T follicular helper cell (primary cell): ENCODE data around the gene OSGIN1.

Experiments
- DNase-seq: peaks from one replicate; pipeline ENCODE4 v3.0.0-alpha.2; 2020; ENCODE audit warnings: low read depth

Gene OSGIN1

GRCh38 chr16:83972256-83973008 is 19.4 kb downstream of the OSGIN1 start:
- no peak for DNase-seq

DNA sequence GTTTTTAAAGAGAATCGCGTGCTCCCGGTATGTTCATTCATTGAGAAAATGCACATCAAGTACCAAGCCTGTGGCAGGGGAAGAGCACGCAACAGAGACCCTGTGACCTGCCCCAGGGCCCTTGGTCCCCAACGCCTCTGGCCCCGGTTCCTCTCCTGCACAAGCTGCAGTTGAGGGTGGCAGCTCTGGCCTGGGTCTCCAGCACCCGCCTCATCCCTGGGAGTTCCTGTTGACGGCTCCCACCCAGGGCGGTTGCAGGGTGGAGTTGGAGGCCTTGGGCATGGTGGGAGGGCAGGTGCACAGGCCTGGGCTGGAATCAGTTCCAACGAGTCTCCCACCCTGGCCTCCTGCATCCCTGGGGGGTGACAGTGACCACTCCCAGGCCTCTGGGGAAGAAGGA is 20.0 kb downstream of the OSGIN1 start:
- no peak for DNase-seq

DNA sequence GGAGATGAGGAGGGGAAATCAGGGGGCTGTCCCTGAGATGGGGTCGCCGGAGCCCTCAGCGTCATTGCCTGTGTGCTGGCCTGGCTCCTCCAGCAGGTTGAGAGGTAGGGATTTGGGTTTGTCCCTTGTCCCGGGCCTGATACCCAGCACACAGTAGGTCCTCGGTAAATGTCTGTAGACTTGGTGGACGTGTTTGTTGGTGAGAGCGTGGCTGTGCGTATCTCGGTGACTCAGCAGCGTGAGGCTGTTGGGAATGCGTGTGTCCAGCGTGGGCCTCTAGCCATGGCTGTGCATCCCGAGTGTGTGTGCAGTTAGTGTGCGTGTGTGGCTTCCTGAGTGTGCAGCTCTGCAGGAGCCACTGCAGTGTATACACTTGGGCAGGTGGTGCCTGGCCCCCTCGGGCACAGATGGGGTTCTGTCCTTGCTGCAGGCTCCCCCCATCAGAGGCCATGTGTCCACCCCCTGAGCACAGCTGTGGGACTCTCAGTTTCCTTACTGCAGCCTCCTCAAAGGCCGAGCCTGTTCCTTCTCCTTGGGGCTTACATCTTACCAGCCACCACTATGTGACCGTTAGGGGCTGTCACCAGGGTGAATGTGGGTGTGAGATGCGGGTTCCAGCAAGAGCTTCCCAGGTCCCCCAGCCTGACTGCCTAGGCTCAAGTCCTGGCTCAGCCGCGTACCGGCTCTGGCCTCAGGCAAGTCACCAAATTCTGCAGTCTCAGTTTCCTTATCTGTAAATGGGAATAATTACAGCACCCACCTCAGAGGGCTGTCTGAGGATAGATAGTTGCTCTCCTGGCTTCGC is 20.7 kb downstream of the OSGIN1 start:
- DNase-seq, result no peak

DNA sequence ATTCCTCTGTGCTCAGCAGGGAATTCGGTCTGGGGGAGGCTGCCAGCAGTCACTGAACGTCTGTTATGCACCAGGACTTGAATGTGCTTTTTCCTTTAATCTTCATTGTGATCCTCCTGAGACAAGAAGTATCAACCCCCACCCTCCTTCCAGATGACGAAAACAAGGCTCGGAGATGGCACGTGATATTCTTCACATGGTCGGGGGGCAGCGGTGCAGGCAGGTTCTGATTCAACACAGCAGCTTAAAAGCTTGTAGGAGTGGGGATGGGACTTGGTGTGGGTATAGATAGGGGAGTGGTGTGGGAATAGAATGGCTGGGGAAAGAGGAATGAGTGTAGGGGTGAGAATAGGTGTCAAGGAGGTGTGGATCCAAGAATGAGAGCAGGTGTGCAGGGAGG is 21.4 kb downstream of the OSGIN1 start:
- DNase-seq, result no peak

DNA sequence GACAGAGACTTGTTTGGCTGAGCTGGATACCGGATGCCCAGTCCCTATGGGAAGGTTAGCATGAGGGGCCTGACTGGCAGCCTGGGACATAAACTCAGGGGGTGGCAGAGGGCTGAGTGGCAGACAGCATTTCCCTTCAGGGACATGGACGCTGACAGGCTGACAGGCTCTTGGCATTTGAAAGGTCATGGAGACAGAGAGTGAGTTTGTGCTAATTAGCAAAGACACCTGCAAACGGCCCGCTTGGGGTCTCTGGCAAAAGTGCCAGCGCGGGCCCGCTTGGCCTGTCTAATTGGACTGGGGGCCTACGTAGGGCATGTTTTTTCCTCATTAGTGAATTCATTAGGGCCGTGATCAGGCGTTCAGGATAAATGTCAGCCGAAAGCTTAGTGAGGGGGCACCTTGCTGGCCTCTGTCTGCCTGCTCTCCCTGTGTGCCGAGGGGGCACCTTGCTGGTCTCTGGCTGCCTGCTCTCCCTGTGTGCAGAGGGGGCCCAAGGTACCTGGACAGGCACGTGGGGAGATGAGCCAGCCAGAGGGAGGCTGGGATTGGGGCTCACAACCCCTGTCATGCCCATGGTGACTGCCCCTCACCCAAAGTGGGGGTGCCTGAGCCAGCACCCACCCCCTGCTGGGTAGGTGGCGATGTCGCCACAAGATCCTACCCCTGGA is 22.7 kb downstream of the OSGIN1 start:
- no peak for DNase-seq

DNA sequence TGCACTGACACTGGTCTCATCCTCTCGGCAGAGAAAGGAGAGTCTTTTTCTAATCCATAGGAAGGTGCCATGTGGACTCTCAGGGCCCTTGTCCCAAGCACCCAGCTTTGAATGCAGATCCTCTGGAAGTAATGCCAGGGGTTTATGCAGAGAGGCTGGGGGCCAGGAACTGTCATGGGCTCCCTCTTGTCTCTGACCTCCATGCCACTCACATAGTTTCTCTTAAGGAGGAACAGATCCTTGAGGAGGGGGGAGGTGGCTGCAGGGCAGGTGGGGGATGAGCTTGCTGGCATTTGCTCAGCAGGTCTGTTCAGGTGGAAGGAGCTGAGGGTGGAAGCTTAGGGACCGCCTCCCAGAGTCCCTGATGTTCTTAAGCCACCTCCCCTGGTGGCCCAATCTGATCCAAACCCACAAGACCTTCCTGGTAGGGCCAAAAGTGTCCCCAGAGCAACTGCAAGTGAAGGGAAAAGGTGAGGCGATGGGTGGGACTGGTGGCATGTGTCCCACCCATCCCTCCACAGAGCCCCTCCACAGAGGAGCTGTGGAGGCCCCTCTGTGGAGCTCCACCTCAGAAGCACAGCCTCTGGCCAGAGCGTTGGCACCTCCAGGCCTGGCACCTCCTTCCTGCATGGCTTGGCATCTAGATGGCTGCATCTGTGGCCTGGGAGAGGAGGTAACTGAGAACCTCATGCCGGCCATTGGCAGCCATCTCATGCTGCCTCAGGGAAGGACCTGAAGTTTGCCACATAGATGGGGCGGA is 24.2 kb downstream of the OSGIN1 start:
- DNase-seq, result no peak

- no peak for DNase-seq
Measured at GRCh38 chr16:83978401-83978904, 25.4 kb downstream of the OSGIN1 start.

DNA sequence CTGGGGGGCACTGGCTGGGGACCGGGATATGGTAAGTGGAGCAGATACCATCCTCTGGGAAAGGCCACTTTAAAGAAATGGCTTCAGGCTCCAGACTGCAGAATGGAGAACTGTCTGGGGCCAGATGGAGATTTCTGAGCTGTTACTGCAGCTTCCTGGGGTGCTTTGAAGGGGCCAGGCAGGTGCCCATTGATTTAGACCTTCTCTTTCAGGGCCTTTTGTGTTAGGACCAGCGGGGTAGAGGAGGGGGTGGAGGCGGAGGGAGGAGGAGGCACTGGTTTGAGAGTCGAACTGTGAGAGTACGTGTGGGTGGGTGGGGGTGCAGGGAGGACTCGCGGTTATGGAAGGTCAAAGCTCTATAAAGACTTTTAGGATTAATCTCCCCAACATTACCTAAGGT is 26.4 kb downstream of the OSGIN1 start:
- DNase-seq, result no peak

DNA sequence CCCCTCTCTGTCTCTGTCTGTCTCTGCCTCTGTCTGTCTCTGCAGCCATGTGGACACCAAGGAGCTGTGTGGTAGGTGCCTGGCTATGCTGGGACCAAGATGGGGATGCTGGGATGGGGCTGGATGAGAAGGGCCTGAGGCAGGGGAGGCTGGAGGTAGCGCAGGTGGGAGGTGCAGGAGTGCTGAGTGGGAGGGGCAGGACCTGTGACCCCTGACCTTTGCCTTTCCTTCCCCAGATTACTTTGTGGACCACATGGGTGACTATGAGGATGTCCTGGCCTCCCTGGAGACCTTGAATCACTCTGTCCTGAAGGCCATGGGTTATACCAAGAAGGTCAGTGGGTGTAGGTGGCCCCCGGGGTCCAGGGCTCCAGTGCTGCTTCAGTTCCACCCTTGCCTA is 27.8 kb downstream of the OSGIN1 start:
- no peak for DNase-seq

GRCh38 chr16:83981799-83982198 is 28.8 kb downstream of the OSGIN1 start:
- DNase-seq, result no peak

GRCh38 chr16:83983491-83983890 is 30.5 kb downstream of the OSGIN1 start:
- DNase-seq, result no peak

- no peak for DNase-seq
Measured at GRCh38 chr16:83989300-83989699, 36.3 kb downstream of the OSGIN1 start.

GRCh38 chr16:83990492-83990891 is 37.5 kb downstream of the OSGIN1 start:
- no peak for DNase-seq

DNA sequence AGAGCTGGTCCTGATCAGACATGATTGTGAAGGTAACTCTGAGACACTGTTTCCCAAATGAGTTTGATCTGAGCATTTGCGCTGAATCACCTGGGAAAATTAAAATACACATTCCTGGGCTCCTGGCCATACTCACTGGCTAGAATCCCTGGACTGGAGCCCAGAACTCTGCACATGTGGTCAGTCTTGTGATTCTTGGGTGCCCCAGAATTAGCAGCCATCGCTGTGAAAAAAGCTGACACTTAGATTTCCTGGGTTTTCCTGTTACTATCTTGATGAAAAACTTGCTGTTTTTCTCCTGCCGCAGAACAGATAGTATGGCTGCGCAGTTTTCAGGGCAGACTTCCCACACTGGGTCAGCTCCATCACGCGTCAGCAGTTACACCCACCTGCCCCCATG is 39.6 kb downstream of the OSGIN1 start:
- DNase-seq, result no peak

GRCh38 chr16:83994087-83994486 is 41.0 kb downstream of the OSGIN1 start:
- DNase-seq, result no peak

DNA sequence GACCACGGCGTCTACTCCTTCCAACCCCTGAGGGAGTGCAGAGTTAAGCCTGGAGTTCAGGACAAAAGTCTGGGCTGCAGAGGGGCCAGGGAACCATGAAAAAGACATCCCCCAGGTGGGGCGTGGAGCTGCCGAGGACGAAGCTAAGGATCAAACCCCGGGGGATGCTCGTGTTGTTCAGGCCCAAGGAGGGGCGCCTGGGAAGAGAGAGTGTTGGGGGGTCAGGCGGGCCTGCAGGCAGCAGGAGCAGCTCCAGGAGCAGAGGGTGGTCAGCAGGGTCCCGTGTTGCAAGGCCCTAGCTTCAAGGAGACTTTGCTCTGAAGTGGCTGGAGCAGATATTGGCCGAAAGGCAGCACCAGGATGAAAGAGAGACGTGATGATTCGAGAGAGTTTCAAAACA is 41.7 kb downstream of the OSGIN1 start:
- no peak for DNase-seq

DNA sequence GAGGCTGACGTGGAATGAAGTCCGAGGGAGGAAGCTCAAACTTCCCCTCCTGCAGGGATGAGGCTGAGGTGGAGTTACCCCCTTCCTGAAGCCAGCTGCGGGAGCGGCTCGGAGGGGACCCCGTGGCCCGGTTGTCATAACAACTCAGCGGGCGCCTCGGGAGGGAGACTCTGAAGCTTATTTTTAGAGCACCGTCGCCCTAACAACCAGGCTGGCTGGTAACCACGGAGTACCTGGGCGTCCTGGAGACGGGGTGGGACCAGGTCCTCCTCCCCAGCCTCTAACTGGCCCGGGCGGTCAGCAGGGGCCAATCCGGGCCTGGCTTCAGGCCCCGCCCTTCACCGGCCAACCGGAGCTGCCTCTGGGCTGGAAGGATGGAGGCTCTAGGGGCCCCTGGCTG is 42.7 kb downstream of the OSGIN1 start:
- no peak for DNase-seq

GRCh38 chr16:83996481-83997252 is 43.6 kb downstream of the OSGIN1 start:
- DNase-seq, result no peak

- DNase-seq, result no peak
Measured at GRCh38 chr16:83998091-83998490, 45.1 kb downstream of the OSGIN1 start.

- DNase-seq, result no peak
Measured at GRCh38 chr16:84000989-84001642, 48.1 kb downstream of the OSGIN1 start.

DNA sequence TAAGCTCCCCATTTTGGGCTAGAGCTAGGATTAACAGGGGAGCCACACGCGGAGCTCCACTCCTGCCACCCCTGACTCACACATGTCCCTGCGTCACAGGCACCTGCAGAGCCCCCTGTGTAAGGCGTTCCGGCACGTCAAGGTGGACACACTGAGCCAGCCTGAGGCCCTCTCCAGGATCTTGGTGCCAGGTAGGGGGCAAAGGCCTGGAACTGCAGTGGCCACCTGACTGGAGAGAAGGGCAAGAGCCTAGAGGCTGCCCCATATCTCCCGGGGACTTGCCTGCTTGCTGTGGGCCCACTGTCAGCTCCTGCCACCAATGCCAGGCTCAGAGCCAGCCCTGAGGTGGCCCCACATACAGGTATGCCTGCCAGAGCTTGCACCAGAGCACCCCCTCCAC is 48.7 kb downstream of the OSGIN1 start:
- no peak for DNase-seq
